Activated CD4-positive, alpha-beta T cell treated with anti-CD3 and anti-CD28 coated beads, Interleukin-10, Interleukin-2, amounts not matched to agents 100 ng/mL and 50 ng/mL, durations not matched to agents 16 hours and 8 hours (primary cell): Measurements from ENCODE around the gene HDLBP.
"Not testable (repeated sequence)": the region's sequence is repeated elsewhere in the genome, so short reads cannot be mapped to it uniquely, and the experiment has no call there.

Source experiments
- DNase-seq: peaks from one replicate; pipeline ENCODE4 v3.0.0-alpha.2; 2020

HDLBP gene

GRCh38 chr2:241208058-241208457 is 107.4 kb downstream of the HDLBP start:
- no peak for DNase-seq

GRCh38 chr2:241207641-241208040 is 107.8 kb downstream of the HDLBP start:
- DNase-seq, result no peak

- no peak for DNase-seq
Observed at GRCh38 chr2:241207151-241207550, 108.3 kb downstream of the HDLBP start.

GRCh38 chr2:241205086-241205485 is 110.4 kb downstream of the HDLBP start:
- no peak for DNase-seq

- no peak for DNase-seq
Observed at GRCh38 chr2:241204490-241204889, 111.0 kb downstream of the HDLBP start.

- DNase-seq, result no peak
Observed at GRCh38 chr2:241204010-241204384, 111.5 kb downstream of the HDLBP start.

- DNase-seq, result no peak
Observed at GRCh38 chr2:241203218-241204009, 112.1 kb downstream of the HDLBP start.

- DNase-seq, result no peak
Observed at GRCh38 chr2:241202681-241203080, 112.8 kb downstream of the HDLBP start.

GRCh38 chr2:241202268-241202585 is 113.2 kb downstream of the HDLBP start:
- DNase-seq, result no peak

GRCh38 chr2:241201445-241202267 is 113.8 kb downstream of the HDLBP start:
- DNase-seq, result no peak

GRCh38 chr2:241200822-241201395 is 114.6 kb downstream of the HDLBP start:
- DNase-seq, result no peak

GRCh38 chr2:241199897-241200821 is 115.3 kb downstream of the HDLBP start:
- no peak for DNase-seq

GRCh38 chr2:241199286-241199685 is 116.2 kb downstream of the HDLBP start:
- no peak for DNase-seq

GRCh38 chr2:241198381-241199279 is 116.8 kb downstream of the HDLBP start:
- no peak for DNase-seq

- no peak for DNase-seq
Observed at GRCh38 chr2:241197947-241198346, 117.5 kb downstream of the HDLBP start.

GRCh38 chr2:241197246-241197645 is 118.2 kb downstream of the HDLBP start:
- DNase-seq, result not testable (repeated sequence)

GRCh38 chr2:241195506-241196130 is 119.9 kb downstream of the HDLBP start:
- DNase-seq, result no peak

GRCh38 chr2:241194811-241195210 is 120.7 kb downstream of the HDLBP start:
- DNase-seq, result no peak

- no peak for DNase-seq
Observed at GRCh38 chr2:241193271-241193670, 122.2 kb downstream of the HDLBP start.

GRCh38 chr2:241191081-241191480 is 124.4 kb downstream of the HDLBP start:
- DNase-seq, result no peak

- no peak for DNase-seq
Observed at GRCh38 chr2:241190291-241190981, 125.0 kb downstream of the HDLBP start.
